Astrocyte (in vitro differentiated cells and primary cell): Measurements from ENCODE around the gene PRRT1B.

Source experiments
- CTCF ChIP-seq: IDR thresholded peaks from 2 replicates; pipeline ENCODE4 v1.5.1; 2011; ENCODE audit warnings: low read depth, mild to moderate bottlenecking, inconsistent platforms, low read length, moderate library complexity; ENCODE audit not compliant: insufficient read depth
- EZH2 ChIP-seq: IDR thresholded peaks from 2 replicates; pipeline ENCODE4 v1.6.1; 2012; ENCODE audit warnings: mild to moderate bottlenecking, low read length, inconsistent platforms; ENCODE audit not compliant: insufficient read depth

- TF ChIP-seq EZH2 (no peak), CTCF (no peak)
Measured at GRCh38 chr9:131566158-131566557, 20.8 kb downstream of the PRRT1B start.
